Dermis microvascular lymphatic vessel endothelial cell (primary cell): Measurements from ENCODE around the gene NTN3. TPM values are rescaled to one million over a fixed set of nuclear protein-coding genes. Genes with fewer than 3 reads are reported as not detected.
"Not testable (repeated sequence)": the region's sequence is repeated elsewhere in the genome, so short reads cannot be mapped to it uniquely, and the experiment has no call there.

Experiments
- DNase-seq, 2 donors: peaks; one replicate each; pipeline versions ENCODE4 v3.0.0 to v3.0.0-alpha.2; 2010; ENCODE audit warnings: low read depth in 2 of 2
- total RNA-seq: library from RNA; depleted of rRNA; stranded (reverse); fragments of >200 nt; gene quantifications from 2 replicates; pipeline ENCODE4 v1.2.1, GENCODE V29; 2014

The NTN3 gene
- total RNA-seq, 1 donor from 2014 or later = under 0.01 TPM

DNA sequence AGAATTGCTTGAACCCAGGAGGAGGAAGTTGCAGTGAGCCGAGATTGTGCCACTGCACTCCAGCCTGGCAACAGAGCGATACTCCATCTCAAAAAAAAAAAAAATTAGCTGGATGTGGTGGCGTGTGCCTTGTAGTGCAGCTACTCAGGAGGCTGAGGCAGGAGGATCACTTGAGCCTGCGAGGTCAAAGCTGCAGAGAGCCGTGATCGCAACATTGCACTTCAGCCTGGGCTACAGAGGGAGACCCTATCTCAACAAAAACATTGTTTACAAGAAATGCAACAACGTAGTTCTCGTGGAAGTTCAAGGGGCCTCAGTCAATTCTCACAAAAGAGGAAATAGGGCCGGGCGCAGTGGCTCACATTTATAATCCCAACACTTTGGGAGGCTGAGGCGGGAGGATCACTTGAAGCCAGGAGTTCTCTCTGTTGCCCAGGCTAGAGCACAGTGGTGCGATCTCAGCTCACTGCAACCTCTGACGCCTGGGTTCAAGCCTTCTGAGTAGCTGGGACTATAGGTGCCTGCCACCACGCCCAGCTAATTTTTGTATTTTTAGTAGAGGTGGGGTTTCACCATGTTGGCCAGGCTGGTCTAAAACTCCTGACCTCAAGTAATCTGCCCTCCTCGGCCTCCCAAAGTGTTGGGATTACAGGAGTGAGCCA is 29.8 kb upstream of the NTN3 start:
- not testable (repeated sequence) for DNase-seq

DNA sequence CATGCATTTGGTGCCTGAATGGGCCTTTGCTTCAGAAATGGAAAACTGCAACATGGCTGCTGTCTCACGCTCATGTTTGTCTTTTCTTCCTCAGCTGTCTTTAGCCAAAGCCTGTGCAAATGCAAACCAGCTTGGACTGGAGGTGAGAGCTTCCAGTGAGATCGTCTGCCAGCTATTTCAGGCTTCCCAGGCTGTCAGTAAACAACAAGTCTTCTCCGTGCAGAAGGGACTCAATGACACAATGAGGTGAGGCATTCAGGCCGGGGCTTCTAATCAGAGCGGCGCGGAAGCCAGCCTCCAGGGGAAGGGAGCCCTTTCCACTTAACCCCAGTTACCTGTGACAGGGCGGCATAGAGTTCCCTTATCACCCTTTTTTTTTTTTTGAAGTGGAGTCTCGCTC is 27.5 kb upstream of the NTN3 start:
- no peak for DNase-seq

- no peak for DNase-seq
Observed at GRCh38 chr16:2447920-2448583, 23.0 kb upstream of the NTN3 start.

GRCh38 chr16:2449118-2449517 is 22.0 kb upstream of the NTN3 start:
- DNase-seq = no peak

- no peak for DNase-seq
Observed at GRCh38 chr16:2450535-2450934, 20.6 kb upstream of the NTN3 start.

DNA sequence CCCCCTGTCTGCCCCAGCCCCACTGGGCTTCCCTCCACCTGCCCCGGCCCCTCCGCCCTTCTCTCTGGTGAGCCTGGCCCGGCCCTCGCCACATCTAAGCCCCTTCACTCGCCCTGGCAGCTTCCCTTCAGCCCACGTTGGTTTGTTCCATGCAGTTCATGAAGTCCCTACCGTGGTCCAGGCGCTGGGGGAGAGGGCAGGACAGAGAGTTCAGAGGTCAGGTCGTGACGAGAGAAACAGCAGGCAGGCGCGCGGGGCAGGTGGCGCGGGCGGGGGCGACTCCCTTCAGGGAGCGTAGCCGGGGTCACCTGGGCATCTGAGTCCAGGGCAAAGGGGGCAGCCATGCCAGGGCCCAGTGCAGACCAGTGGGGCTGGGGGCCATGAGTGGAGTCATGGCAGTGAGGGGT is 20.1 kb upstream of the NTN3 start:
- DNase-seq = no peak

DNA sequence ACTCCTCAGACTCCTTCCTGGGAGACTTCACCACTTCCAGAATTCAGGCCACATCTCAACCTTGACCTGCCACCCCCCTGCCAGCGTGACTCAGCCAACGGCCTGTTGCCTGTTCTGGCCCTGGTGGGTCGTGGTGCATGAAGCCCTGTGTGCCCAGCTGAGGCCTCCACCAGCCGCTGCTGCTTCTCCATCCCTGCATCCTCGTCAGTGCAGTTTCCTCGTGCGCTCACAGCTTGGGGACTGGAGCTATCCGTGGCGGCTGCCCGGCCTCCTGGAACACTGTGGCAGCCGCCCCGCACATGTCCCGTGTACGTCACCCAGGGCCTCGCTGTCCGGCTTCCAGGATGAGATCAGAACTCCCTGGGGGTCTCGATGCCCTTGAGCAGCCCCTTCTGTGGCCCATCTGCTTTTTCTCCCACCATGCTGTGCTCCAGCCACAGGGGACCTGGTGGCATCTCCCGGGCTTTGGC is 19.2 kb upstream of the NTN3 start:
- DNase-seq = no peak

DNA sequence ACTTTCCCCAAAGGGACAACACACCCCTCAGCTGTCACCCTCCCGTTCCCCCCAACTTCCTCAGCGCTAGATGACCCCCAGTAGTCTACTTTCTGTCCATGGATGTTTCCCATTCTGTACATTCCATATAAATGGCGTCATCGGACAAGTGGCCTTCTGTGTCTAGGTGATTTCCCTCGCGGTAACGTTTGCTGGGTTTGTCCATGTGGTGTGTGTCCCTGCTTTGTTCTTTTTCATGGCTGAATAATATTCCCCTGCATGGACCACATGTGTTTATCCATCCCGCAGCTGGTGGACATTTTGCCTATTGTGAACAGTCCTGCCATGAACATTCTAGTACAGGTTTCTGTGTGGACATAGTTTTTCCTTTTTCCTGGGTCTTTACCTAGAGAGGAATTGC is 18.4 kb upstream of the NTN3 start:
- DNase-seq = no peak

GRCh38 chr16:2455081-2455845 is 15.8 kb upstream of the NTN3 start:
- DNase-seq = no peak

- DNase-seq = no peak
Observed at GRCh38 chr16:2456551-2457153, 14.4 kb upstream of the NTN3 start.

GRCh38 chr16:2457267-2457666 is 13.8 kb upstream of the NTN3 start:
- DNase-seq = no peak

DNA sequence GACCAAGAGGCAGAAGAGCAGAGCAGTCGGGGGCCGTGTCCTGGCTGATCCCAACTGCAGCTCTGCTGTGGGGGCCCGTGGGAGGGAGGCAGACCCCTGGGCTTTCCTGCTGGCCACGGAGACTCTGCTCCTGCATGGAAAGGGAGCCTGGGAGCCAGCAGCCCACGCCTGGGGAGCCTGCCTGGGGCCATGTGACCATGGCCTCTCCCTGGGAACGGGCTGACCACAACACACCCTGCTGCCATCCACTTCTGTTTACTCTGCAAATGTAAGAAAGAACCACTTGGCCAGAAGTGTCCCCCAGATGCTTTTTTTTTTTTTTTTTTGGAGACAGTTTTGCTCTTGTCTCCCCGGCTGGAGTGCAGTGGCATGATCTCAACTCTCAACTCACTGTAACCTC is 13.2 kb upstream of the NTN3 start:
- DNase-seq = no peak

GRCh38 chr16:2458887-2459646 is 12.0 kb upstream of the NTN3 start:
- DNase-seq = no peak

- DNase-seq = peak; percentile 57 to 93
Observed at GRCh38 chr16:2459647-2460390, 11.3 kb upstream of the NTN3 start, which contains the start of gene TEDC2. TSS of gene TEDC2 (plus strand) at chr16:2460109. CDS start at chr16:2460145, 36 bp downstream.

DNA sequence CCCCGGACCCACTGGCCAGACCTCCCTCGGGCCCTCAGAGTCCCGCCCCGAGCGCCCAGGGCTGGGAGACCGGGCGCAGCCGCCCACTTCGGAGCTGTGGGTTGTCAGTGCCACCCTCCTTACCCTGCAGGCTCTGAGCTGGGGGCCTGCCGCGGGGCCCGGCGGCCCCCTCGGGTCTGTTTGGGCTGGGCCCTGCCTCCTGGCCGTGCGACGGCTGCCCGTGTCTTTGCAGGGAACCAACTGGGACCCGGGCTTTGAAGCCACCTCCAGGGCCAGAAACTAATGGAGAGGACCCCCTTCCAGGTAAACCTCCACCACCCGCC is 10.7 kb upstream of the NTN3 start:
- DNase-seq = no peak

- DNase-seq = no peak
Observed at GRCh38 chr16:2460916-2461315, 10.2 kb upstream of the NTN3 start.

GRCh38 chr16:2462031-2462866 is 8.8 kb upstream of the NTN3 start:
- DNase-seq = no peak

- DNase-seq = no peak
Observed at GRCh38 chr16:2464333-2464732, 6.8 kb upstream of the NTN3 start.

DNA sequence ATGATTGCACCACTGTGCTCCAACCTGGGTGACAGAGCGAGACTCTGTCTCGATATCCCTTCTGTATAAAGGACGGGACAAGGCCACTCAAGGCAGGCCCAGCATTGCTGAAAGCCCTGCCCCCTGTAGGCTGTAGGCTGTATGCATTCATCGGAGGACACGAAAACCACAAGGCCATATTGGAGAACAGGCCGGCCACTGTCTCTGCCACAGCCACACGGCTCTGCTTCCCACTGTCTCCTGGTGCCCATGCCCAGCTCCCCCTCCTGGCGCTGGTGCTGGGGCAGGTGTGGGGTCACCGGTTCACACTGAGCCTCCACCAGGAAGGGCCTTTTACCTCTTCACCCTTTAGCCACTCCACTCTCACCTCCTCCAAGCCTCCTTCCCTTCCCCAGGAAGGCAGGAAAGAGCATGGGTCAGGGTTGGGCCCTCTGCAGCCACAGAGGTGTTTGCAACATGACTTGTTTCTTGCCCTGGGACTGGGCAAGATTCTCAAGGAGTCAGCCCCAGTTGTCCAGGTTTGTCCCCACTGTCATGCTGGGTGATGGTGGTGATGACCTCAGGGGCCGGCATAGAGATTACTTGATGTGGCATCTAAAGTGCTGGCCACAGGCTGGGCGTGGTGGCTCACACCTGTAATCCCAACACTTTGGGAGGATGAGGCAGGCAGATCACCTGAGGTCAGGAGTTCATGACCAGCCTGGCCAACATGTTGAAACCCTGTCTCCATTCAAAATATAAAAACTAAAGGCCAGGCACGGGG is 5.3 kb upstream of the NTN3 start:
- DNase-seq = peak in 1 of 2 donors; percentile 18
